Astrocyte (in vitro differentiated cells and primary cell): ENCODE results near the gene TOLLIP. TPM values are rescaled to one million over a fixed set of nuclear protein-coding genes. Genes with fewer than 3 reads are reported as not detected.

Source experiments
- DNase-seq: peaks from one replicate; pipeline ENCODE4 v3.0.0-alpha.2; 2010; ENCODE audit warnings: low read depth
- FAIRE-seq: peaks from 2 replicates; lab custom pipeline; 2011; peaks lifted over from hg19 to GRCh38; lab: Jason Lieb, UNC
- H2AFZ ChIP-seq: 2 replicates; pipeline ENCODE4 v1.6.0; 2012; ENCODE audit warnings: low read depth, low read length, inconsistent platforms
- H3K27ac ChIP-seq: 2 replicates; pipeline ENCODE4 v1.5.1; 2011; ENCODE audit warnings: low read depth, low read length, inconsistent platforms
- H3K27me3 ChIP-seq: 2 replicates; pipeline ENCODE4 v1.6.0; 2011; ENCODE audit warnings: low read length, inconsistent platforms; ENCODE audit not compliant: insufficient read depth
- H3K36me3 ChIP-seq: 2 replicates; pipeline ENCODE4 v1.5.1; 2011; ENCODE audit warnings: low read length, inconsistent platforms; ENCODE audit not compliant: insufficient read depth
- H3K4me1 ChIP-seq: 2 replicates; pipeline ENCODE4 v1.5.1; 2011; ENCODE audit warnings: low read length, inconsistent platforms; ENCODE audit not compliant: insufficient read depth
- H3K4me2 ChIP-seq: 2 replicates; pipeline ENCODE4 v1.6.0; 2012; ENCODE audit warnings: low read length, inconsistent platforms
- H3K4me3 ChIP-seq: 2 replicates; pipeline ENCODE4 v1.5.1; 2011; ENCODE audit warnings: low read depth, mild to moderate bottlenecking, low read length, inconsistent platforms; ENCODE audit not compliant: insufficient read depth
- H3K79me2 ChIP-seq: 2 replicates; pipeline ENCODE4 v1.6.0; 2012; ENCODE audit warnings: mild to moderate bottlenecking, low read length, inconsistent platforms; ENCODE audit not compliant: insufficient read depth
- H3K9ac ChIP-seq: 2 replicates; pipeline ENCODE4 v1.6.0; 2012; ENCODE audit warnings: mild to moderate bottlenecking, low read length, inconsistent platforms
- H3K9me3 ChIP-seq: 2 replicates; pipeline ENCODE4 v1.5.1; 2012; ENCODE audit warnings: low read depth, mild to moderate bottlenecking, low read length, inconsistent platforms; ENCODE audit not compliant: insufficient read depth
- H4K20me1 ChIP-seq: 2 replicates; pipeline ENCODE4 v1.6.0; 2012; ENCODE audit warnings: low read length, inconsistent platforms; ENCODE audit not compliant: insufficient read depth
- H3K27ac Mint-ChIP-seq: one replicate; pipeline ENCODE4 v1.8.0; 2021; ENCODE audit warnings: mild to moderate bottlenecking, mixed read lengths; ENCODE audit not compliant: unreplicated experiment
- H3K27me3 Mint-ChIP-seq: one replicate; pipeline ENCODE4 v1.8.0; 2021; ENCODE audit warnings: low read depth, mixed read lengths; ENCODE audit not compliant: unreplicated experiment
- H3K36me3 Mint-ChIP-seq: one replicate; pipeline ENCODE4 v1.8.0; 2021; ENCODE audit warnings: low read depth, mixed read lengths; ENCODE audit not compliant: unreplicated experiment
- H3K4me1 Mint-ChIP-seq: one replicate; pipeline ENCODE4 v1.8.0; 2021; ENCODE audit warnings: low read depth, mixed read lengths; ENCODE audit not compliant: unreplicated experiment
- H3K4me3 Mint-ChIP-seq: one replicate; pipeline ENCODE4 v1.8.0; 2021; ENCODE audit warnings: mild to moderate bottlenecking, moderate library complexity, mixed read lengths; ENCODE audit not compliant: unreplicated experiment
- H3K9me3 Mint-ChIP-seq: one replicate; pipeline ENCODE4 v1.8.0; 2021; ENCODE audit warnings: mild to moderate bottlenecking, mixed read lengths; ENCODE audit not compliant: unreplicated experiment
- EZH2 ChIP-seq: IDR thresholded peaks from 2 replicates; pipeline ENCODE4 v1.6.1; 2012; ENCODE audit warnings: mild to moderate bottlenecking, low read length, inconsistent platforms; ENCODE audit not compliant: insufficient read depth
- total RNA-seq: library from RNA; stranded (reverse); gene quantifications from 2 replicates; pipeline ENCODE4 v1.2.1, GENCODE V29; 2021
- TF ChIP-seq, protein P1 (sequence below): IDR thresholded peaks from 2 replicates; pipeline ENCODE4 v1.5.1; 2011; ENCODE audit warnings: low read depth, mild to moderate bottlenecking, inconsistent platforms, low read length, moderate library complexity; ENCODE audit not compliant: insufficient read depth

Gene TOLLIP
- total RNA-seq, 1 donor from 2014 or later: 46.4 TPM

DNA sequence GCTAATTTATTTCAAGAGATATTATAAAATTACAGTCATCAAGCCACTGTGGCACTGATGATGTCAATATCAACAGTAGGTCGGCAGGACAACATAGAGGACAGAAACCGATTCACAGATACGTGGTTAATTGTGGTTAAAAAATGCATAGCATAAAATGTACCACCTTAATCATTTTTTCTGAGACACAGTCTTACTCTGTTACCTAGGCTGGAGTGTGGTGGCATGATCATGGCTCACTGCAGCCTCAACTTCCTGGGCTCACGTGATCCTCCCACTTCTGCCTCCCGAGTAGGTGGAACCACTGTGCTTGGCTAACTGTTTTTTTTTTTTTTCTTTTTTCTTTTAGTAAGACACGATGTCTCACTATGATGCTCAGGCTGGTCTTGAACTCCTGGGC lies 21.0 kb upstream of the TOLLIP start:
- Histone ChIP-seq H3K36me3 (no peaks in the 10 kb centered on the region), H3K4me1 (no peaks in the 10 kb centered on the region), H3K9ac (no peak overlapping the region), H3K4me2 (no peak overlapping the region), H3K79me2 (no peaks in the 10 kb centered on the region), H3K9me3 (no peaks in the 10 kb centered on the region), H4K20me1 (no peaks in the 10 kb centered on the region), H3K27ac (no peak overlapping the region), H2AFZ (no peak overlapping the region), H3K4me3 (no peak overlapping the region), H3K27me3 (no peaks in the 10 kb centered on the region)
- no peak for TF ChIP-seq EZH2
- TF ChIP-seq, protein P1, sequence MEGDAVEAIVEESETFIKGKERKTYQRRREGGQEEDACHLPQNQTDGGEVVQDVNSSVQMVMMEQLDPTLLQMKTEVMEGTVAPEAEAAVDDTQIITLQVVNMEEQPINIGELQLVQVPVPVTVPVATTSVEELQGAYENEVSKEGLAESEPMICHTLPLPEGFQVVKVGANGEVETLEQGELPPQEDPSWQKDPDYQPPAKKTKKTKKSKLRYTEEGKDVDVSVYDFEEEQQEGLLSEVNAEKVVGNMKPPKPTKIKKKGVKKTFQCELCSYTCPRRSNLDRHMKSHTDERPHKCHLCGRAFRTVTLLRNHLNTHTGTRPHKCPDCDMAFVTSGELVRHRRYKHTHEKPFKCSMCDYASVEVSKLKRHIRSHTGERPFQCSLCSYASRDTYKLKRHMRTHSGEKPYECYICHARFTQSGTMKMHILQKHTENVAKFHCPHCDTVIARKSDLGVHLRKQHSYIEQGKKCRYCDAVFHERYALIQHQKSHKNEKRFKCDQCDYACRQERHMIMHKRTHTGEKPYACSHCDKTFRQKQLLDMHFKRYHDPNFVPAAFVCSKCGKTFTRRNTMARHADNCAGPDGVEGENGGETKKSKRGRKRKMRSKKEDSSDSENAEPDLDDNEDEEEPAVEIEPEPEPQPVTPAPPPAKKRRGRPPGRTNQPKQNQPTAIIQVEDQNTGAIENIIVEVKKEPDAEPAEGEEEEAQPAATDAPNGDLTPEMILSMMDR: no peak
- DNase-seq (no peak), FAIRE-seq (no peak)
- H3K4me3 Mint-ChIP-seq: no peak overlapping the region
- H3K27me3 Mint-ChIP-seq: peaks cover 24% of the 10 kb centered on the region
- H3K27ac Mint-ChIP-seq: no peak overlapping the region
- no peaks in the 10 kb centered on the region for H3K4me1 Mint-ChIP-seq
- H3K36me3 Mint-ChIP-seq: peaks cover 4% of the 10 kb centered on the region
- peaks cover 37% of the 10 kb centered on the region for H3K9me3 Mint-ChIP-seq

DNA sequence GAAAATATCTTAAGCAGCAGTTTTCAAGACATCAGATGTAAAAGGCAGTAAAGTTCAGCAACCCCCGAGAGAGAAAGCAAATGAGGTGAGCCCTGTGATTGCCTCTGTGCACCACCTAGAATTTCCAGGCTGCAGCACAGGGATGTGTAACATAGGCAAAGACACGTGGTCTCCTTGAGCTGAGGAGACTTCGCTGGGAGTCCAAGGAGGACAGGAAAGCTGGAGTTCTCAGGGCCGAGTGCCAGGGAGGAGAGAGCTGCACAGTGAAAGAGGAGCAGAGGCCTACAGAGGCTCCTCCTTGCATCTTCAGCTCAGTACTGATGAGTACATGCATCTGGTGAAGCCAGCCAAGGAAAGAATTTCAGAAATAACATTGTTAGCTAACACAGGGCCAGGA lies 17.6 kb upstream of the TOLLIP start:
- Mint-ChIP-seq H3K4me3 (no peak overlapping the region), H3K36me3 (no peaks in the 10 kb centered on the region), H3K4me1 (no peaks in the 10 kb centered on the region), H3K27me3 (peaks cover 2% of the 10 kb centered on the region), H3K27ac (no peak overlapping the region), H3K9me3 (peaks cover 20% of the 10 kb centered on the region)
- H3K27me3 ChIP-seq: peaks cover 2% of the 10 kb centered on the region
- H3K4me1 ChIP-seq: no peaks in the 10 kb centered on the region
- H3K9me3 ChIP-seq: no peaks in the 10 kb centered on the region
- no peak overlapping the region for H3K9ac ChIP-seq
- DNase-seq (no peak), FAIRE-seq (no peak)
- H4K20me1 ChIP-seq: no peaks in the 10 kb centered on the region
- no peak overlapping the region for H3K4me2 ChIP-seq
- H3K79me2 ChIP-seq: no peaks in the 10 kb centered on the region
- no peak overlapping the region for H3K27ac ChIP-seq
- no peak overlapping the region for H2AFZ ChIP-seq
- TF ChIP-seq, protein P1: no peak
- no peak for TF ChIP-seq EZH2
- H3K4me3 ChIP-seq: no peak overlapping the region
- no peaks in the 10 kb centered on the region for H3K36me3 ChIP-seq

DNA sequence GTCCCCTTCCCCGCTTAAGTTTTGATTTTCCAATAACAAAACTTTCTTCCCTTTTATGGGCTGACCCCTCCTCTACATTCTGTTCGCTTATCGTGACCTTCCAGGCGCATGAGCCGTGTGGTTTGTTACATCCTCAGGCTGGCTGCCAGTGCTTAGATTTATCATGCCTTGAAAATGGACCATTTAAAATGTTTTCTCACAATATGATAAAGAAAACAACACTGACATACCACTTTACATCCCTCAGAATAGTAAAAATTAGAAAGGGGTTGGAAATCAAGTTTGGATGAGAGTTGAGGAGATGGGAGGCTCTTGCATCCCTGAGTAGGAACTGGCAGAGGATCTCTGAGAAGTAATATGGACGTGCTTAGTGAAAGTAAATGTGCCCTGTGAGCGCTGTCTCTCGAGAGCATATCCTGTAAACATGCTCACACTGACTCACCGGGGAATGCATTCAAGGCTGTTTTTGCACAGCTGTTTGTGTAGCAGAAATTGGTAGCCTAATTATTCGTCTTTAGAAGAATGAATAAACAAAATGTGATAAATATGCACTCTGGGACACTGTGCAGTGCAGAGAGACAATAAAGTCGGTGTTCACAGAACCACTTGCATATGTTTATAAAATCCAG lies 17.1 kb upstream of the TOLLIP start:
- Mint-ChIP-seq H3K9me3 (peaks cover 20% of the 10 kb centered on the region), H3K27ac (no peak overlapping the region), H3K4me3 (no peak overlapping the region), H3K27me3 (peaks cover 2% of the 10 kb centered on the region), H3K36me3 (no peaks in the 10 kb centered on the region), H3K4me1 (no peaks in the 10 kb centered on the region)
- DNase-seq (no peak), FAIRE-seq (no peak)
- Histone ChIP-seq H3K36me3 (no peaks in the 10 kb centered on the region), H4K20me1 (no peaks in the 10 kb centered on the region), H3K79me2 (no peaks in the 10 kb centered on the region), H3K27ac (no peak overlapping the region), H3K9me3 (no peaks in the 10 kb centered on the region), H3K27me3 (peaks cover 2% of the 10 kb centered on the region), H3K9ac (no peak overlapping the region), H2AFZ (no peak overlapping the region), H3K4me1 (no peaks in the 10 kb centered on the region), H3K4me3 (no peak overlapping the region), H3K4me2 (no peak overlapping the region)
- no peak for TF ChIP-seq EZH2
- TF ChIP-seq, protein P1: no peak
